ENCODE results near the gene ATP2C2.

ATP2C2 gene

GRCh38 chr16:84329016-84329415 is 39.3 kb upstream of the ATP2C2 start:
- Histone ChIP-seq H3K4me1 (ENCODE audit: control insufficient read depth, low read length) (no peaks in the 10 kb centered on the region), H3F3A (ENCODE audit: control insufficient read depth, insufficient read depth) (no peaks in the 10 kb centered on the region), H3K27ac (ENCODE audit: low read depth, low read length) (no peak overlapping the region), H3K27me3 (ENCODE audit: control insufficient read depth, low read length) (no peaks in the 10 kb centered on the region), H3K9me2 (replicated peaks; ENCODE audit: control insufficient read depth, low read length) (no peaks in the 10 kb centered on the region), H4K20me1 (ENCODE audit: control insufficient read depth, insufficient read depth, low read depth, low read length) (no peaks in the 10 kb centered on the region), H3K4me2 (ENCODE audit: low read length) (no peak overlapping the region), H3K79me2 (ENCODE audit: control insufficient read depth, low read length) (no peaks in the 10 kb centered on the region), H3K4me3 (ENCODE audit: low read length) (no peak overlapping the region), H3K36me3 (ENCODE audit: control insufficient read depth, low read length) (no peaks in the 10 kb centered on the region), H3K9me3 (ENCODE audit: control insufficient read depth, insufficient read depth, low read length) (no peaks in the 10 kb centered on the region)
- no peak for TF ChIP-seq CTCF (IDR thresholded peaks at IDR 0.05; ENCODE audit: low read depth, low read length, poor library complexity, severe bottlenecking)
- TF ChIP-seq EZH2phosphoT487 (IDR thresholded peaks at IDR 0.05; ENCODE audit: borderline replicate concordance, low read length): no peak

GRCh38 chr16:84329843-84330684 is 38.3 kb upstream of the ATP2C2 start:
- Histone ChIP-seq H3K9me2 (replicated peaks; ENCODE audit: control insufficient read depth, low read length) (no peaks in the 10 kb centered on the region), H3F3A (ENCODE audit: control insufficient read depth, insufficient read depth) (no peaks in the 10 kb centered on the region), H3K4me3 (ENCODE audit: low read length) (no peak overlapping the region), H3K4me1 (ENCODE audit: control insufficient read depth, low read length) (no peaks in the 10 kb centered on the region), H3K36me3 (ENCODE audit: control insufficient read depth, low read length) (no peaks in the 10 kb centered on the region), H4K20me1 (ENCODE audit: control insufficient read depth, insufficient read depth, low read depth, low read length) (no peaks in the 10 kb centered on the region), H3K27ac (ENCODE audit: low read depth, low read length) (no peak overlapping the region), H3K4me2 (ENCODE audit: low read length) (no peak overlapping the region), H3K9me3 (ENCODE audit: control insufficient read depth, insufficient read depth, low read length) (no peaks in the 10 kb centered on the region), H3K79me2 (ENCODE audit: control insufficient read depth, low read length) (no peaks in the 10 kb centered on the region), H3K27me3 (ENCODE audit: control insufficient read depth, low read length) (no peaks in the 10 kb centered on the region)
- TF ChIP-seq CTCF (IDR thresholded peaks at IDR 0.05; ENCODE audit: low read depth, low read length, poor library complexity, severe bottlenecking): no peak
- TF ChIP-seq EZH2phosphoT487 (IDR thresholded peaks at IDR 0.05; ENCODE audit: borderline replicate concordance, low read length): no peak

- TF ChIP-seq EZH2phosphoT487 (IDR thresholded peaks at IDR 0.05; ENCODE audit: borderline replicate concordance, low read length) (no peak), CTCF (IDR thresholded peaks at IDR 0.05; ENCODE audit: low read depth, low read length, poor library complexity, severe bottlenecking) (no peak)
- no peak overlapping the region for H3K4me2 ChIP-seq (ENCODE audit: low read length)
- no peaks in the 10 kb centered on the region for H3F3A ChIP-seq (ENCODE audit: control insufficient read depth, insufficient read depth)
- H3K4me3 ChIP-seq (ENCODE audit: low read length): no peak overlapping the region
- no peaks in the 10 kb centered on the region for H3K4me1 ChIP-seq (ENCODE audit: control insufficient read depth, low read length)
- H4K20me1 ChIP-seq (ENCODE audit: control insufficient read depth, insufficient read depth, low read depth, low read length): no peaks in the 10 kb centered on the region
- H3K9me2 ChIP-seq (replicated peaks; ENCODE audit: control insufficient read depth, low read length): no peaks in the 10 kb centered on the region
- no peak overlapping the region for H3K27ac ChIP-seq (ENCODE audit: low read depth, low read length)
- no peaks in the 10 kb centered on the region for H3K79me2 ChIP-seq (ENCODE audit: control insufficient read depth, low read length)
- no peaks in the 10 kb centered on the region for H3K9me3 ChIP-seq (ENCODE audit: control insufficient read depth, insufficient read depth, low read length)
- H3K27me3 ChIP-seq (ENCODE audit: control insufficient read depth, low read length): no peaks in the 10 kb centered on the region
- H3K36me3 ChIP-seq (ENCODE audit: control insufficient read depth, low read length): no peaks in the 10 kb centered on the region
Observed at GRCh38 chr16:84330685-84331050, 37.7 kb upstream of the ATP2C2 start.
